ENCODE data around the gene SLC2A4RG.

- no peak for TF ChIP-seq CTCF (IDR thresholded peaks at IDR 0.05)
- TF ChIP-seq POLR2A (IDR thresholded peaks at IDR 0.05) = no peak
Observed at GRCh38 chr20:63773571-63774241, 34.1 kb downstream of the SLC2A4RG start.

Measured in adrenal gland (tissue), 5 donors.